HG03457 (cell line): ENCODE data around the gene TENT5C.

ENCODE experiments used
- ATAC-seq: cut with Tn5 transposase; IDR thresholded peaks from one replicate; pipeline ENCODE4 v1.9.1; 2021; ENCODE audit warnings: moderate number of reproducible peaks; ENCODE audit not compliant: unreplicated experiment

Gene TENT5C

DNA sequence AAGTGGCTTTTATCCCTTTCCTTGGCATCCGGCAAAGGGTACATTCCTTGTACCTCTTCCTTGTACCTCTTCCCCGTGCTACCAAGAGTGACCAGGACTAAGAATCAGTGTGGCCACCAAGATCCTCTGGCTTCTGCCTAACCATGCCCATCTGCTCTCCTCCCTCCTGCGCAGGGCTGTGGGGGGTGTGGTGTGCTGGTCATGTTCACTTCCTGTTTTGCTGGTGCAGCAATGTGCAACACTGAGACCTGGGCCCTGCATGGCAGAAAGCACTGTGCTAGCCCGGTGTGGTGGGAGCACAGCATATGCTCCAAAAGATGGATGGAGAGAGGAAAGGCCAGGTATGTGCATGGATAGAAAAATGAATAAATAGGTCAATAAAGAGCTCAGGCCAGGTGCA lies 33.3 kb upstream of the TENT5C start:
- no peak for ATAC-seq

DNA sequence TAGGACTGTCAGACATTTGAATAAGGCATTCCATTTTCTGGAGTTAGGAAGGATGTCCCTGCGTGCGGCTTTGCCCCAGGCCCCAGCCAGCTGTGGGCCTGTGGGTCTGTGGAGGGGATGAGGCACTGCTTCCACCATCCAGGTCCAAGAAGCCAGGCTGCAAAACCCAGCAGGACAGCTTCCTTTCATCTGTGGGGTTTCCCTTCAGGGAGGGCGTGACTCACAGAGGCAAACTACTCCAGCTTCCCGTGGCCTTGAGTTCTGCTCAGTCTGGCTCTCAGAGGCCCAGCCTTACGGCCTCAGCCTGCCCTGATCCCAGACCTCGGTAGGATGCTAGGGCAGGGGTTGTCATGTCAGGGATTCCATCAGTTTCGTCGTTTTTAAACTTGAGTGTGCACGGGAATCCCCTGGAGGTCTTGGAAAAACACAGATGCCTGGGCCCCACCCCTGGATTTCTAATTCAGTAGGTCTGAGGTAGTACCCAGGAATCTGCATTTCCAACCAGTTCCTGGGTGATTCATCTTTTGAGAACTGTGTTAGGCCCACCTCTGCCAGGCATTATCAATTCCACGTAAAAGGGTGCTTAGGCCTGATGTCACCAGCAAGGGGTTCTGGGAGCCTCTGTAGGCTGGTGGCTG lies 32.3 kb upstream of the TENT5C start:
- no peak for ATAC-seq

DNA sequence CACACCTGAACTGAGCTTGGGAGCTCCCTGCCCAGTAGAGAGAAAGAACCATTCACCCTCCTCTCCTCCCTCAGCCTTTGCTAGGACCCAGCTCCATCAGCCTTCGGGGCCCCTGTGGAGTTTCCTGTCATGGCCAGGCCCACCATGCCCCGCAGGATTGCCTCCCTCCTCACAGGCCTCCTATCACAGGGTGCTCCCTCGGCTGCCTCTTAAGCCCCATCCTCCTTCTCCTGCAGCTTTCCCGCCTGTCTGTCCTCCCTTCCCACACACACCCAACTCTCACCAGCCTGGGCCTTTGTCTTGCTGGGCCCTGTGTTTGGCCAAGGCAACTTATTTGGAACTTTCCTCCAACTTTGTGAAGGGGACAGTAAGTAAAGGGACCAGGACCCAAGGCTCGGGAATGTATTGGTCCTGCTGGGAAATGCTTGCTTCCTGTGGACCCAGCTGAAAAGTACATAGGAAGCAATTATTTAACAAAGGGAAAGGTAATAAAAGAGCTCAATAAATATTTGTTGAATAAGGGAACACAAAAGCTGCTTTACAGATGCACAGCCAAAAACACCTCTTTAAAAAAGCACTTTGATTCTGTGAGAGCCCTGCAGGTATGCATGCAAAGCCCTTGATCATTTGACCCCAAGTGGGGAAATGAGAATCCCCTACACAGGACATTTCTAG lies 31.6 kb upstream of the TENT5C start:
- ATAC-seq = no peak

DNA sequence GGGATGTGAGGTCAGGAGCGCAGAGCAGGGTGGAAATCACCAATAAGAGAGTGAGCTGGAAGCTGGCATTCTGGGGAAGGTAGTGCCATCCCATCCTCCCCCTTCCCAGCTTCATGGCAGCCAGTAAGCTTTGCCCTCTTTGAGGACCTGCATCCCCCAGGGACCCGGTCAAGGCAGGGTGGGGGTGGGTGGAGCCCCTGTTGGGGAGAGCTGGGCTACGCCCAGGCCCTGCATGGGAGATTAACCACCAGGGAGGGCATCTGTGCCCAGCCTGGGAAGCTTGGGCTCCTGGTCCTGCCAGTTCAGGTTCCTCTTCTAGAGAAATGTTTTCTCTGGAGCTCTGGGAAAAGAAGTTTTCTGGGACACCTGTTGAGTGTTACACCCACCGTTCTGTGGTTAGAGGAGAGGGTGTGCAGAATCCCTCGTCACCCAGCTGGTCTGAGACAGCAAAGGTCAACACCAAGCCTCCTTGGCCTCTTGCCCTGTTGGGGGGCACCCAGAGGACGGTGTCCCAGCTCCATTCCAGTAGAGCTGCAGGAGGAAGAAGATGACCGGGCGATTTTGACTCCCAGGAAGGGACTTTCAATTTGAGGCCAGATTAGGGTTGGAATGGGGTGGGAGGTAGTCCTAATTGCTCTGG lies 30.1 kb upstream of the TENT5C start:
- no peak for ATAC-seq

DNA sequence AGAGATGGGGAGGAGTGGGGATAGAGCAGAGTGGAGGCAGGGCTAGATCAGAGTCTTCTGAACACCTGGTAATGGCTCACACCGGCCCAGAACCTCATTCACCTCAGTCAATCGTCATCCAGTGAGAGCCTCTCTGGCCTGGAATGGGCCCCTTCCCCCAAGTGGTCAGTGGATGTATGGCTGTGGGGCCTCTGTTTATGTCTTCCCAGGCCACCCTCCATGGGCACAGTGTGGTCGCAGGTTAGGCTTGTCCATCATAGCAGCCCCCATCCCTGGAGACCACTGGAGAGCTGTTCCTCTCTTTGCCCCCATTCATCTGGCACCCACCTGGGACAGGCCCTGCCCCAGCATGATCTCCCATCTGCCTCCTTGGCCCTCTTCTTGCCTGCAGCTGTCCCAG lies 29.6 kb upstream of the TENT5C start:
- no peak for ATAC-seq

DNA sequence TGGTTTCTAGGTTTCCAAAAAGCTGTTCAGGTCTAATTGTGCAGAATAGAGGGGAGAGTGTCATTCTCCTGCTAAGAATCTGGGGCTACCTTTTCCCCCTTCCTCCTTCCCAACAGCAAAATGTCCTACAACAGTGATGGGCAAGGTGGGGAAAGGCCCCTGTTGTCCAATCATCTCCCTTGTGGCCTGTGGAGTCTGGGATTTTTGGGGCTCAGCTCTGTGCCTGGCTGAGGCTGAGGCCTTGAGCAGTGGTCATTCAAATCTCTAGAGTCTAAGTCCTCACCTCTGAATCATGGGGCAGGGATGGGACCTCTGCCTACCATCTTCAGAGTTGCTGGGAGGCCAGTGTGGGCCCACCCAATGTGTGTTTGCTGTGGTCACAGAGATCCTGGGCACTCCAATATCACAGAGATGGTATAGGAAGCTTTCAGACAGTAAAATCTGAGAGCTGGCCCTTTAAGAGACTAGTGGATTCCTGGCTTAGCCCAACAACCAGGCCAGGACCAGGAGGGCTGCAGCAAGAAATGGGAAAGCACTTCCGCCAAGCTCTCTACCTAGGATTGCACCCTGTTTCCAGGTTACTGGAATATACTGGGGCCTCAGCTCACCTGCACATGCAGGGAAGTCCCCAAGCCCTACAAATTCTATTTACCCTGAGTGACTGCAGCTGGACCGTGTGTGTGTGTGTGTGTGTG lies 28.5 kb upstream of the TENT5C start:
- ATAC-seq = no peak

DNA sequence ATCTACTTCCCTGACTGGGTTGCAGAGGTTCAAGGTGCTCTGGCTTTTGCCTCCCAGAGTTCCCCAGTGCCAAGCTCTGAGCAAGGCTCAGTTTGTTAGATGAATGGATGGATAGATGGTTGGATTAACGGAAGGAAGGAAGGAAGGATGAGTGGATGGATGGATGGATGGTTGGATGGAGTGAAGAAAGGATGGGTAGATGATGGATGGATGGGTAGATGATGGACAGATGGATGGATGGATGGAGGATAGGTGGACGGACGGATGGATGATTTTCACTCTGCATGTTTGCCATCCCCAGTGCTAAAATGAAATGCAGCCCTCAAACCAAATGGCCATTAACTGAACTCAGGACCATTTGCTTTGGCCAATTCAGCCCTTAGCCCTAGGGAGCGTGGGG lies 27.4 kb upstream of the TENT5C start:
- no peak for ATAC-seq

DNA sequence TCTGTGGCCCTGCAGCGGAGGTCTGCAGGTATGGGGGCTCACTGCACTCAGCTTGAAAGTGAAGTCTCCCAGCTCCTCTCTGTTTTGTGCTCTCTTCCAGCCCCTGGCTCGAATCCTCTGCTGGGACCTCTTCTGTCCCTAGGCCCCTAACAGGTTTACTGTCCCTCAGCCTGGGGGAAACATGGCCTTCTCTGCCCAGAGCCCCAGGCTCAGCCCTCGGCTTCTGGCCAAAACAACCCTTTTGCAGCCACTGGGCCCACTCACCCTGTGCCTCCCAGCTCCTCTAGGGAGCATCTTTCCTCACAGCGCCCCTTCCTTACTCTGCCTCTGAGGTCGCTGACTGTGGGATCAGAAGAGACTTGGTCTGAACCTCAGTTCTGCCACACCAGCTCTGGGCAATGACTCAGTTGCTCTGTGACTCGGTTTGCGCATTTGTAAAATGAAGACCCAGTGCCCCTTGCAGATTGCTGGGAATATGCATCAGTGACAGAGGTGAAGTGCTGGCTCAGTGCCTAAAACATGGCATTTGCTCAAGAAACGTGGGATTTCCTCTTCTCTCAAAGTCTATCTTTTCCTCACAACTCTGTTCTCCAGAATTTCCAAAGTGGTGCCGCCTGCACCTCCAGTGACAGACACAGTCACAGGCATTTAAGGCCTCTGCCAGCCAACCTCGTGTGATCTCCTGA lies 26.5 kb upstream of the TENT5C start:
- ATAC-seq = no peak

DNA sequence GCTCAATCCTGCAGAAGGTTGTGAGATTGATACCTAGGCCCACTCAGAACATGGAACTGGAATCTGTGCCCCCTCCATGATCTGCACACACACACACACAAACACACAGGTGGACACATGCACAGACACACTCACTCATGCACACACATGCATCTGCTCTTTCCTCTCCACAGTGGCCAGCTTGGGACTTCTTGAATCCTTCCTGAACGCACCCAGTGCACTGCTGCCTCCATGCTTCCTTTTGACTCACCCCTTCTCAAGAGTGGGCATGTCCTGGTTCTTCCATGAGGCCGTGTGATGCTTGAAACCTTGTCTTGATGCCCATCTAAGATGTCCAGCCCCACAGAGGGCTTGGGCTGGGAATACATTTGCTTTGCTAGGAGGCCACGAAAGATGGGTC lies 25.4 kb upstream of the TENT5C start:
- no peak for ATAC-seq

DNA sequence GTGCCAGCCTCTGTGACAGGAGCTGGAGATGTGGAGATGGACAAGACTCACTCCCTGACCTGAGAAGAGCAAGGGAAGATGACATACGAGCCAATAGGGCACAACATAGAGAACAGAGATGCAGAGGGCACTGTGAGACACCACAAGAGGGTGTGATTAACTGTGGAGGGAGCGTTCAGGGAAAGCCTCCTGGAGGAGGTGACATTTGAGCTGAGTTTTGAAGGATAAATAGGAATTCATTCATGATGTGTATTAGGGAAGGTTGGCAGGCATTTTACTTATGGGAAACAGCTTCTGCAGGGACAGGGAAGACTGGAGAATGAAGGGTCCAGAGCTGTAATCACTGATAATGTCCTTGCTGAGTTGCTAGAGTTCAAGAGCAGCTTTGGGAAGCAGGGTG lies 25.0 kb upstream of the TENT5C start:
- ATAC-seq = no peak

DNA sequence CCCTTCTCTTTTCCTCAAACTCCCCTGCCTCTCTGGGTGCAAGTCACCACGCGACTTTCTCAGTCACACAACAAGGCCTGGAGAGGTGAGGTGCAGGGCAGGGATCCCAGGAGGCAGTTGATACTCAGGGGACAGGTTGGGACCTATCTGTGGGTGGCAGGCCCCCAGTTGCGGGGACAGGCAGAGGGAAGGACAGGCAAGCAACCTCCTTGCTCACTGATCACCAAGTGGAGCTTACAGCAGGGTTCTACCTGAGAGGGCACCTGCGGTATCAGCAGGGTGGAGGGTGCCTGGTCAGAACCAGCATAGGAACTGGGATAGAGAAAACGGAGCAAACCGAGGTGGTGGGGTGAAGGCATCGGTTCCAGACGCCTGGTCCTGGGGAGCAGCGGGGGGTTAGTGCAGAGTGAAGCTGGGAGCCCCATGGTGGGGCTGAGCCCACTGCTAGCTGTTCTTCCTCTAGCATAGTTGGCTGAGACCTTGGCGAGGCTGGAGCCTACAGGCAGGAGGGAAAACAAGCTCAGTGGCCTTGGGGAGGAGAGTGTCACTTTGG lies 24.4 kb upstream of the TENT5C start:
- no peak for ATAC-seq

DNA sequence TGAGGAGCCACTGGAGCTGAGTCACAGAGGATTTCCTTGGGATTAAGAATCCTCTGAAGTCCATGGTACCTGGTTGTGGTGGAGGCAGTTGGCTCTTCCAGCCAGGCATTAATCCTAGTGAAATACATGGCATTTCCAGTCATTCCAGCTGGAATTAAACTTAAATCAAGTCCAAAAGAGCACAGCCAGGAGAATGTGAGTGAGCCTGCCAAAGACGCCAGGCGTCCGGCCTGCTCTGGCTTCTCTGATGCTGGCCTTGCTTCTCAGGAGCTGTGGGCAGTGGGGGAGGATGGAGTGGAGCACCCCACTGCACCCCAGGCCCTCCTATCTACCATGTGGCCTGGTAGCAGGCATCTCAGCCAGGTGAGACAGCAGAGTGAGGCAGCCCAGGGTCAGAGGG lies 23.4 kb upstream of the TENT5C start:
- no peak for ATAC-seq

DNA sequence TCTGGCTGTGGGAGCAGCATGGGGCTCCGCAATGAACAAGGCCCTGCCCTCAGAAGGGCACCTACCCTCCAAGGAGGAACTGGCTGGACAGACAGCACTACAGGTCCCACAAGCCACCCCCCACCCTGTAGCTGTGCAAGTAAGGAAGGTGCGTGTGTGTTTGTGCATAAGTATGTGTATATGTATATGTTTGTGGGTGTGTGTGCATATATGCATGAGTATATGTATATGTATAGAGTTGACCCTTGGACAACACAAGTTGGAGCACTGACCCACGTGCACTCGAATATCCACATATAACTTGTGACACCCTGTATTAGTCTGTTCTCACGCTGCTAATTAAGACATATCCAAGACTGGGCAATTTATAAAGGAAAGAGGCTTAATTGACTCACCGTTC lies 22.6 kb upstream of the TENT5C start:
- no peak for ATAC-seq

DNA sequence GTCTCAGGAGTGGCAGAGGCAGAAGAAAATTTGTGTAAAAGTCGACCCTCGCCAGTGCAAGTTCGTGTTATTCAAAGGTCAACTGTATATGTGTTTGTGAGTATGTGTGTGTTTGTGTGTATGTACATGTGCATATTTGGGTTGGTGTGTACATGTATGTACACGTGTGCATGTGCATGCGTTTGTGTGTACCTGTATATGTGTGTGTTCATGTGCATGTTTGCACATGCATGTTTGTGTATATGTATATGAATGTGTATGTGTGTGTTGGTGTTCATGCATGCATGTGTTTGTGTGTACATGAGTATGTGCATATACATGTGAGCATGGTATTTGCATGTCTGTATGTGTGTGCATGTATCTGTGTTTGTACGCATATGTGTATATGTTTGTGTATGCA lies 21.7 kb upstream of the TENT5C start:
- no peak for ATAC-seq

DNA sequence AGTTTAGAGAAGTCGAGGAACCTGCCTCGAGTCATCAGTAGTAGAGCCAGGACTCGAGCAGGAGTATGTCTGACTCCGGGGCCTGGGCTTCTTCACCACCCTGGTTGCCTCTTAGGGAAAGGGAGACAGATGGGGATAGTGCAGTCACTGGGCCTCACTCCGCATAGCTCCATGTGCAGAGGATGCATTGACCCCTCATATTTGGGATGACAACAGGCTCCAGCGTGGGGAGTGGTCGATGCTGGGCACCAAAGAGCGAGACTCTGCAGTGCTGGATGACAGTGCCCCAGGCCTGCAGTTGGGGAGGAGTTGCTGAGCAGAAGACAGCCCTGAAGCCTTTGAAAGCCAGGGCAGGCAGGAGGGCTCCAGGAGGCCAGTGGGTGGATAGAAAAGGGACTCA lies 20.8 kb upstream of the TENT5C start:
- ATAC-seq = no peak

DNA sequence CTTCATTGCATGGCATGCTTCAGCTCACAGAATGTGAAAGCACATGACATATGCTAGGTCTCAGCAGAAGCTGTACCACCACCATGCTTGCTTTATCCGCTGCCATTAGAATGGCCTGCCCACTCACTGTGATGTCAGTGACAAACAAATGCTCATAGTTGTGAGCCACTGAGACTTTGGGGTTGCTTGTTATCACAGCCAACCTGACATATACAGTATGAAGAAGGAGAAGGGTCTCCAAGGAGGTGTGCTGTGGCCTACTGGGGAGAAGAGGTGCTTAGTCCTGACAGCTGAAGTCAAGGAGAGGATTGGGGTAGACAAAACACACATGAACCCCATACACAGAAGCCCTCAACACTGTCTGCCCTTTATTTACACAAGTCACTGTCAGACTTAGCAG lies 19.5 kb upstream of the TENT5C start:
- no peak for ATAC-seq

DNA sequence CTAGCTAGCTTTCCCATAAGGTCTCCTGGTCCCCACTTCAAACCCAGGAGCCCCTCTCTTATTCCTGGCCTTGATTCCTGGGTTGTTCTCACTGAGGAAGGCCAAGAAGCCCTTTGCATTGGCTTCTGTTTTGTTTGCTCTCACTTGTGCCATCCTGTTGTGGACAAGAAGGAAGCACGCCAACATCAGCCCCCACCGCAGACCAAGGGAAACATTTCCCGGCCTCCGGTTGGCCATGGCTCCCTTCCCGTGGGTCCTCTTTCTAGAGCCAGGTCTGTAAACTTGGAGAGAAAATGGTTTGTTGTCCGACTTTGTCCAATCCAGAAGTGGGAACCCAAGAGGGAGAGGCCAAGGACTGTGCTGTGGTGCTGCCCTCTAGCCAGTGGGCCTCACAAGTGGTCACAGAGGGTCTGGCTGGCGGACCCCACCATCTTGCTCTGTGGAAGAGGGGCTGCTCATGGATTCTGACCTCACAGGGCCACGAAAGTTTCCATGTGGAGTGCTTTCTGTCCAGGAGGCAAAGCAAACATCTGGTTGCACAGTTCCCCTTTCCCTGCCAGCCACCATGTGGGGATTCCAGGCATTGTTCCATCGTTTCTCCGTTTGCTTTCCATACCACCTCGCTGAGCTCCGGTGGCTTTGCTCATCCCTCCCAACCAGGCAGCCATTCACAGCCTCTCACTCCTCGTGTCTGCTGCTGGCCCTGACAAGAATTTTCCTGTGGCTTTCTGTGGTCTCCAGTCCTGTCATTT lies 18.9 kb upstream of the TENT5C start:
- ATAC-seq = no peak

DNA sequence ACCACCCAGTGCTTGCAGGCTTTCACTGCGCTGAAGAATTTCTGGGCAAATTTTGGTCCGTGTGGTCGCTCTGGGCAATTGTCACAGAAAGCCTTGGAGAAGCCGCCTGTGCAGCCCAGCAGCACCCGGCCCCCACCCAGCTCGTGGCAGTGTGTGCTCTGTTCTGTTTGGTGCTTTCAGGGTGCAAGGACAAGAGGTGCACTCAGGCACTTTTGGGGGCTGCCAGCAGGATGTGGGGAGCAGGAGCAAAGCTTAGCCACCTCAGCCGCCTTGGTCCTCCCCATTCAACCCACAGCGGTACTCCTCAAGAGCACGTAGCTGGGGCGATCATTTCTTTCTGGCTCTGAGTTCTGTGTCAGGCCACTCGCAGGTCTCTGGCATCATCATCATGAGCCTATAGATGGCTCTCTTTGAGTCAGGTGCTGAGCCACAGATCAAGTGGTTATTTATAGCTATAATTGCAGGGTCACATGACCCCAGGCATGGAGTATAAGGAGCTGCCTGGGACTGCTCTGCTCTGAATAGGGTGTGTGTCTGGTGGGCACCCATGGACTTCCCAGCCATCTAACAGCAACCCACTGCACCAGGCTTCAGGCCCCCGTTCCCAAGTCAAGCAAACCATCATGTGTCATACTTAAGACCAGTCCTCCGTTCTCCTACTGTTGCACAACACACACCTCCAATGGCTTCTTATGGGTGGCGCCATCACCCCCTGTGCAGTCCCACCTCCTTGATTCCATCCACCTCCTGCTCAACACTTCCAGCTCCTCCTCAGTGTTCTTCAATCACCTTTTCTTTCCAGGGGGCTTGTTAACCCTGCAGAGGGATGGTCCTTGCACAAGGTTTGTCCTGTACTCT lies 18.1 kb upstream of the TENT5C start:
- no peak for ATAC-seq

DNA sequence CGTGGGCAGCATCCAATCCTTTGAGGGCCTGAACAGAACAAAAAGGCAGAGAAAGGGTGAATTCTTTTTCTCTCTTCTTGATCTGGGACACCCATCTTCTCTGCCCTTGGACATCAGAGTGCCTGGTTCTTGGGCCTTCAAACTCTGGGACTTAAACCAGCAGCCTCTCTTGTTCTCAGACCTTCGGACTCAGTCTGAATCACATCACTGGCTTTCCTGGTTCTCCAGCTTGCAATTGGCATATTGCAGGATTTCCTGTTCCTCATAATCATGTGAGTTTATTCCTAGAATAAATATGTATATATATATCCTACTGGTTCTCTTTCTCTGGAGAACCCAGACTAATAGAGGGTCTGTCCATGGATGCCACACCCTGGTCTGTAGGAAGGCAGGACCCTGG lies 16.3 kb upstream of the TENT5C start:
- ATAC-seq = no peak
